Brain microvascular endothelial cell (primary cell): ENCODE results near the gene CACNA2D4.

Experiments used
- DNase-seq: peaks from one replicate; pipeline ENCODE4 v3.0.0-alpha.2; 2020
- H3K27ac ChIP-seq: fragments of 250-450 bp; sonication (Bioruptor Pico); 2 replicates; pipeline ENCODE4 v1.5.1; 2020; ENCODE audit warnings: mild to moderate bottlenecking, moderate library complexity
- H3K27me3 ChIP-seq: fragments of 250-450 bp; sonication (Bioruptor Pico); replicated peaks from 2 replicates; pipeline ENCODE4 v1.5.1; 2020; ENCODE audit warnings: mild to moderate bottlenecking
- H3K36me3 ChIP-seq: fragments of 250-450 bp; sonication (Bioruptor Pico); replicated peaks from 2 replicates; pipeline ENCODE4 v1.5.1; 2020; ENCODE audit warnings: mild to moderate bottlenecking
- H3K4me3 ChIP-seq: 2 replicates; pipeline ENCODE4 v1.5.1; 2011; ENCODE audit warnings: low read depth, mild to moderate bottlenecking, control low read depth, low read length, moderate library complexity
- in situ Hi-C: cut with HindIII; loops from 2 replicates; pipeline ENCODE4 v1.10.0; 2017; ENCODE audit warnings: low sequenced_read_pairs, low pct_ligation_motif_present
- TF ChIP-seq, protein P1 (sequence below): IDR thresholded peaks from 2 replicates; pipeline ENCODE4 v1.5.1; 2011; ENCODE audit warnings: low read depth, mild to moderate bottlenecking, moderate library complexity, low read length, control low read depth, inconsistent platforms; ENCODE audit errors: missing control alignments

CACNA2D4 gene

DNA sequence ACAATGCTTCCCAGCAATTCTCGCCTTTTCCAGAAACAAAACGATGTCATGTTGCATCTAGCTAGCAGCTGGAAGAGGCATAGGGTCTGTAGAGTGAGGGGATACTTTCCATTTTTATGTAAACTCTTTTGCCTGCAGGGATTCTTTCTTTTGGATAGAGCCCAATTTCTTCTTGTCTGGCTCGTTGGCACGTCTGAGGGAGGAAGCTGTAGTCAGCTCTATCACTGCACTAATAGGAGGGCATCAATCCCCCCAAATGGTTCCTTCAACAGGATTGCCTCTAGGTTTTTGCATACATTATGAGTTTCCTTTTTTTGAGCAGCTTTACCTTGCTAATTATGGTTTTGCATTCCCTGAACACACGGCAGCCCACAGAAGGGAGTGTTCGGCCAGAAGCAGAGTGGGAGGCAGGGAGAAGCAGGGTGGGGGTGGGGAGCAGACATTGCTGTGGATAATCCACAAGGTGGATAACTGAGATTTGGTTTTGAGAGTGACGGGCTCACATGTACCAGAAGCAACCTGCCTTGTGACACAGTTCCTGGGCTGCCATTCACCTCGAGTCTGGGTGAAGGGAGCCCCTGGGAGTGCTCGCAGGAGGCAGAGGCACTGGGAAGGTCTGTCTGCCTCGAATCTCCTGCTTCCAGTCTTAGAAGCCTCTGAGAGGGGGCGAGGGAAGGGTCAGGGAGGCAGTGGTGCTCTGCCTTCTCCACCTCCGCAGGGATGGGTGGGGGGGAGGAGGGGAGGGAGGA is 73.6 kb downstream of the CACNA2D4 start:
- no peak for DNase-seq
- no peaks in the 10 kb centered on the region for H3K27me3 ChIP-seq
- no peak overlapping the region for H3K4me3 ChIP-seq
- in situ Hi-C loops = no loop called here
- H3K36me3 ChIP-seq = no peaks in the 10 kb centered on the region
- TF ChIP-seq, protein P1, sequence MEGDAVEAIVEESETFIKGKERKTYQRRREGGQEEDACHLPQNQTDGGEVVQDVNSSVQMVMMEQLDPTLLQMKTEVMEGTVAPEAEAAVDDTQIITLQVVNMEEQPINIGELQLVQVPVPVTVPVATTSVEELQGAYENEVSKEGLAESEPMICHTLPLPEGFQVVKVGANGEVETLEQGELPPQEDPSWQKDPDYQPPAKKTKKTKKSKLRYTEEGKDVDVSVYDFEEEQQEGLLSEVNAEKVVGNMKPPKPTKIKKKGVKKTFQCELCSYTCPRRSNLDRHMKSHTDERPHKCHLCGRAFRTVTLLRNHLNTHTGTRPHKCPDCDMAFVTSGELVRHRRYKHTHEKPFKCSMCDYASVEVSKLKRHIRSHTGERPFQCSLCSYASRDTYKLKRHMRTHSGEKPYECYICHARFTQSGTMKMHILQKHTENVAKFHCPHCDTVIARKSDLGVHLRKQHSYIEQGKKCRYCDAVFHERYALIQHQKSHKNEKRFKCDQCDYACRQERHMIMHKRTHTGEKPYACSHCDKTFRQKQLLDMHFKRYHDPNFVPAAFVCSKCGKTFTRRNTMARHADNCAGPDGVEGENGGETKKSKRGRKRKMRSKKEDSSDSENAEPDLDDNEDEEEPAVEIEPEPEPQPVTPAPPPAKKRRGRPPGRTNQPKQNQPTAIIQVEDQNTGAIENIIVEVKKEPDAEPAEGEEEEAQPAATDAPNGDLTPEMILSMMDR = no peak
- no peak overlapping the region for H3K27ac ChIP-seq

DNA sequence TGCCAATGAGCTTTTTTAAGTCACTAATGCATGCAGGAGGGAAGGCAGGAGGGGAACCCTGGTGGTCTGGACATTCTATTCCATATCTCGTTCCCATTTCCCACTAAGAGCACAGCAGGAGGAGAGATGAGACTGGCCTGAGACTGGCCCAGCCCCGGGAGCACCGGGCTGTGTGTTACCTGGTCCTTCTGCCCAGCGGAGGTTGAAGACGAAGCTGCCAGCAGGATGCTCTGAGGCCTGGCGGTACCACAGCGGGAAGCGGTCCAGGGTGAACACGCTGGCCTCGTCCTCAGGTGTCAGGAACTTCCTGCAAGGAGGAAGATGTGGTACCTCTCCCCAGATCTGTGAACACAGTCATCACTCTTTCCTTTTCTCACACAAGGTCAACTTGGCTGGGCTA is 74.2 kb downstream of the CACNA2D4 start:
- TF ChIP-seq, protein P1 = no peak
- H3K27me3 ChIP-seq = no peaks in the 10 kb centered on the region

DNA sequence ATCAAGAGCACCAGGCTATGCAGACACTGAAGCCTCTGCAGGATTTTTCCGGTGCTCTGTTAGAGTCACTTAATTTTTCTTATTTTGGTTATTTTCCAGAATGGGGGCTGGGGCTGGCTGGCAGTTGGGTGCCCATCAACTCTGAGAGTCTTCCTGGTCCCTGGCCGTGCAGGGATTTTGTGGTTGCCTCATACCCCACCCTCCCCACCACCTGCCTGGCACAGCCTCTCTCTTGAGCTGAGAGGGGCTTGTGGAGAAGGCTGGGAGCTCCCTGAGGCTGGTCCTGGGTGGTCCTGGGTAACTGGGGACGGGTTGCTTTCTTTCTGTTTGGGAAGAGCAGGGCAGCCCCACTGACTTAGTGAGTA is 74.8 kb downstream of the CACNA2D4 start:
- TF ChIP-seq, protein P1 = no peak
- DNase-seq = no peak
- Histone ChIP-seq H3K36me3 (no peaks in the 10 kb centered on the region), H3K4me3 (no peak overlapping the region), H3K27ac (no peak overlapping the region), H3K27me3 (no peaks in the 10 kb centered on the region)
- in situ Hi-C loops = no loop called here

More for the DNA sequence above, 74.2 kb downstream of the CACNA2D4 start:
- no peak for DNase-seq
- H3K4me3 ChIP-seq = no peak overlapping the region
- no peak overlapping the region for H3K27ac ChIP-seq
- no peaks in the 10 kb centered on the region for H3K36me3 ChIP-seq
- in situ Hi-C loops = no loop called here

DNA sequence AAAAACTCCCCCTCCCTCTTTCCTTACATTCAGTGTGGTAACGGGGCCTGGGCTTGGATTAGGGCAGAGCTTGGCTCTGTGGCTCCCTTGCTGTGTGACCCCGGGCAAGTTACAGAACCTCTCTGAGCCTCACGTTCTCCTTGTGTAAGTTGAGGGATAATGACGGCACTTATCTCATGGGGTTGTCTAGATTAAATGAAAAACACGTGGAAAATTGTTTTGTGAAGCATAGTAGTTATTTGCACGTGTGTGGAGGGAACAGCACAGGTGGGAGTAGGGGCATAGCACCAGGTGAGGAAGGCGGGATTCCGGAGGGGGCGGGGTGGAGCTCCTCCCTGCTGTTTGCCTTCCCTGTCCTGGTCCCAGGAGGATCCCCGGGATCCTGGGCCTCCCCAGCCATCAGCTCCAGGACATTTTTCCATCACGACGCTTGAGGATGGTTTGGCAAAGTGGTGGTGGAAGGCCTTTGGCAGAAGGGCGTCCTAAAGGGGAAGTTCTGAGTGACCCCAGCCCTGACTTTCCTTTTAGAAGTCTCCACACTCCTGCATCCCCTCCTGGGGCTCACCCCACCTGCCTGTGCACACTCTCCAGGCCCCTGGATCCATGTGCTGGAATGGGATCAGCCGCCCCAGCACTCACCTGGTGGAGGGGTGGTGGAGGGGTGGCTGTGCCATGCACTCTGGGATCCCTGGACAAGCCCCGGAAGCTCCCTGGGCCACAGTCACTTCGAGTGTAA is 75.4 kb downstream of the CACNA2D4 start:
- Histone ChIP-seq H3K27me3 (no peaks in the 10 kb centered on the region), H3K4me3 (no peak overlapping the region), H3K27ac (no peak overlapping the region), H3K36me3 (no peaks in the 10 kb centered on the region)
- in situ Hi-C loops = no loop called here
- no peak for DNase-seq
- TF ChIP-seq, protein P1 = no peak

DNA sequence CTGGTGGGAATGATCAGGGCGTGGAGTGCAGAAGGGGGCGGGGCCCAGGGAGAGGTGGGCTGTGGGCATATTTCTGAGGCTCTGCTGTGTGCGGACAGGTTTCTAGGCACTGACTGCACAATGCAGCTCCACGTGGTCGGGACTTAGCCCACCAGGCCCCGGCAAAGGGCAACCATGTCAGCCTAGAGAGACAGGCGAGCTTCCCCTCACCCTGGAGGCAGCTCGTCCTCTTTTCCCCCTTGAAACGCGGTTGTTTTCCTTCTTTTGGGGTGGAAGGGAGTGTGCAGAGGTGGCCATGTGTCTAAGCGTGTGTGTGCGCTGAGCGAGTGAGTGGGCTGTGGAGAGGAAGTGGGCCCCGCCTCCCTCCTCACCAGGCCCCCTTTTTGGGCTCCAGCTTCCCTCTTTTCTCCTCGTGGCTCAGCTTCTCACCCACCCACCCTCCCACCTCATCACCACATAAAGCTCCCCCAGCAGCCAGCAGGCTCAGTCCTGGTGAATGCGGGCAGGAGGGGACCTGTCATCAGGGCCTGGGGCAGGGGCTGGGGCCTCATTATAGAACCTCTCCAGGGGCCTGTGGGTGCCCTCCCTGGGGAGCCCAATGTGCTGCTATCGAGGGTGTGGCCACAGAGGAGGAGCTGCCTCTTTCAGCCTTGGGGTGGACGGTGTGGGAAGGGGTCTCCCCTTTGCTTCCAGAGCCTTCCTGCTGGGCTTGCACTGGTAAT is 76.1 kb downstream of the CACNA2D4 start:
- Histone ChIP-seq H3K27ac (no peak overlapping the region), H3K27me3 (no peaks in the 10 kb centered on the region), H3K36me3 (no peaks in the 10 kb centered on the region), H3K4me3 (no peak overlapping the region)
- in situ Hi-C loops = no loop called here
- DNase-seq = no peak
- TF ChIP-seq, protein P1 = no peak
